NCI-H226 (cell line): ENCODE results near the gene ARMH1.

Source experiments
- DNase-seq: peaks from one replicate; pipeline ENCODE4 v3.0.0-alpha.2; 2015

The ARMH1 gene

DNA sequence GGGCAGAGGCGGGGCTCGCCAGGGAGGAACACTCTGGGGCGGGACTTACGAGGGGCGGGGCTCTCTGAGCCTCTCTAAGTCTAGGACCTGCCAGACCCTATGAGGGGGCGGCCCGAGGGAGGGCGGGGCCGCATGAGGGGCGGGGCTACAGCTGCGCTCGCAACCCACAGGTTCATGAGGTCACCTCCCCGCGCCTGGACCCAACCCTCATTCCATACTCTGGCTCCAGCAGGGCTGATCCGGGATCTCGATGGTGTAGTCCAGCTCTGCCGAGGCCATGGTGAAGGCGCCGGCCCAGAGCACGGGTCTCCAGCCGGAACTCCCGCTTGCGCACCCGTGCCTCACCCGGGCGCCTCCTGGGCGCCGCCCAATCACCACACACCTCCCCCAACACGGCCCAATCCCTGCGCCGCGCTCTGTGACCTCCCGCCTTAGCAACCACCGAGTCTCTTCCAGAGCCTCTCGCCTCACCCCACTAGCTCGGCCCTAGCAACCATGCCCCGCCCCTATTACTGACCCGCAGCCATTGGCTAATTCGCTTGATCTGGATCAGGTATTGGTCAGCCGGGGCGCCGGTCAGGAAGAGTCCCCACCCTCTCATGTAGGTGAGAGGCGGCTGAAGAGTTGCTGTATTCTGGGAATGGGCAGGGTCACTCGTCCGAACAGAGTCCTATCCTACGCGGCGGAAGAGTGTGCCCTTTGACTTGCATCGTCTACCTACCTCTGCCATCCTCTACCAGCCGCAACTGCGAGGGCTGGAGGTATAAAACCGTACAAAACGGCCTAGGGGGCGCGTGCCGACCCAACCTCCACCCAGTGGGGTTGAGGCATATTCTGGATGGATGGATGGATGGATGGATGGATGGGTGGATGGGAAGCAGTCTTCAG, at the start of gene ARMH1, which contains the start of gene TMEM53:
ARMH1 (plus strand) TSS at position 602 of the 888 bp plus-strand sequence. CDS start 14,984 bp downstream, outside the sequence.
TMEM53 (minus strand) TSS at position 369 of the 888 bp plus-strand sequence; CDS start at position 279, 90 bp downstream.
- DNase-seq = peak; percentile 98

DNA sequence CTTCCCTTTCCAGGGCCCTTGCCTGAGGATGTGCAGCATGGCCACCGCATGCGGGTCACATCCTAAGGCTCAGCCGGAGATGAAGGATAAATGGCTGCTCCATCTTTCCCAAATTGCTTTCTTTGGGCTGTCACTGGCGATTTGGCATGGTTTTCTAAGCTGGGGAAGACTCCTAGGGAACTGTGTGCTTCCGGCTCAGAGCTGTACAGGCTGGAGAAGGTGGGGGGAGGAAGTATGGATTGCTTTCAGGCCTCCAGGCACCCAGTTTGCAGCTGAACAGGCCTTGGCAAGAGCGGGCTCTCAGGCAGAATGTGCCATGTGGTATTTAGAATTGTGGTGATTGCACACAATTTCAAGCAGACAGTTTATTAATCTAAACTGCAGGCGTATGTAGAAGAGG, 49.2 kb upstream of the ARMH1 start:
- no peak for DNase-seq

DNA sequence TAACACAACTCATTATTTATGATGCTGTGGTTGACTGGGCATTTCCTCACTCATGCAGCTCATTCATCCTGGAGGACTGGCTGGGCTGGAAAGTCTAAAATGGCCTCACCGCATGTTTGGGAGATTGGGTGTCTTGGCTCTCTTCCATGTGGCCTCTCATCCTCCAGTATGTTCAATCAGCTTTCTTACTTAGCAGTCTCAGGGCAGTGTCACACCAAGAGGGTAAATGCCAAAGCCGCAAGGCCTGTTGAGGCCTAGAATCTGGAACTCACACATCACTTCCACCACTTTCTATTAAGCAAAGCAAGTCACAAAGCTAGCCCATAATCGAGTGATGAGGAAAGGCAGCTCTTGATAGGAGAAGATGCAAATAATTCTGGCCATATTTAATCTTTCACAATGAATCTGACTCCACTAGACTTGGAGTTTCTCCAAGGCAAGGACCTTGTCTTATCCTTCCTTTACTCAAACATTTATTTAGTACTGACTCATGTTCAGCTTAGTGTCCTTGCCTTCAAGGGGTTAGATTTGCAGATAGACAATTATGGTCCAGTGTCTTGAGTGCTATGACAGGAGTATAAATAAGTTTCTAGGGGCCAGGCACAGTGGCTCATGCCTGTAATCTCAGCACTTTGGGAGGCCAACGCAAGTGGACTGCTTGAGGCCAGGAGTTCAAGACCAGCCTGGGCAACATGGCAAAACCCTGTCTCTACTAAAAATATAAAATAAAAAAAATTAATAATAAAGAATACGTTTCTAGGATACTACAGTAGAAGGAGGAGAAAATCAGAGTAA, 45.4 kb upstream of the ARMH1 start:
- peak; percentile 82 for DNase-seq

DNA sequence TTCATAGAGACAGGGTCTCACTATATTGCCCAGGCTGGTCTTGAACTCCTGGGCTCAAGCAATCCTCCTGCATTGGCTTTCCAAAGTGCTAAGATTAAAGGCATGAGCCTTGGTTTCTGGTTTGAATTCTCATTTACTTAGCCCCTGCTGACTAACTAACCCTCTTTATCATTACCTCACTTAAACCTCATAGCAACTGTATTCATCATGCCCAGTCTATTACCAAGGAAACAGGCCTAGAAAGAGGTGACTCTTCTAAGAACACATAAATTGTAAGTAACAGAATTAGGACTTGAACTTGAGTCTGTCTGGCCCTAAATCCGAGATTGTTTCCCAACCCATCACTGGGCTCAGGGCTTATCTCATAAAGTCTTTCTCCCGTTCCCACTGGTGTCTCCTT, 44.4 kb upstream of the ARMH1 start:
- DNase-seq = peak; percentile 44

DNA sequence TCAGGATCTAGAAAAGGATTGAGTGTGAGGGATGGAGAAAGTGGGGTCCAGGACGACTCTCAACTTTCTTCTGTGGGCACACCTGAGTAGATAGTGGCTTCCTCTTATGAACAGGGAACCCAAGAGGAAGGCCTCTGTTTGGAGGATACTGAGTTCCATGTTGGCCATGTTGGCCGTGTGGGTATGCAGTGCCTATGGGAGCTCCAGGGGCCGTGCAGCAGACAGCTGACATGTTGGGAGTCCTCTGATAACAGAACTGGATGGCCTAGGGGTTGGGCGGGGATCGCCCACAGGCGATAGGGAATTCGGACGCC, 43.2 kb upstream of the ARMH1 start:
- DNase-seq = no peak

DNA sequence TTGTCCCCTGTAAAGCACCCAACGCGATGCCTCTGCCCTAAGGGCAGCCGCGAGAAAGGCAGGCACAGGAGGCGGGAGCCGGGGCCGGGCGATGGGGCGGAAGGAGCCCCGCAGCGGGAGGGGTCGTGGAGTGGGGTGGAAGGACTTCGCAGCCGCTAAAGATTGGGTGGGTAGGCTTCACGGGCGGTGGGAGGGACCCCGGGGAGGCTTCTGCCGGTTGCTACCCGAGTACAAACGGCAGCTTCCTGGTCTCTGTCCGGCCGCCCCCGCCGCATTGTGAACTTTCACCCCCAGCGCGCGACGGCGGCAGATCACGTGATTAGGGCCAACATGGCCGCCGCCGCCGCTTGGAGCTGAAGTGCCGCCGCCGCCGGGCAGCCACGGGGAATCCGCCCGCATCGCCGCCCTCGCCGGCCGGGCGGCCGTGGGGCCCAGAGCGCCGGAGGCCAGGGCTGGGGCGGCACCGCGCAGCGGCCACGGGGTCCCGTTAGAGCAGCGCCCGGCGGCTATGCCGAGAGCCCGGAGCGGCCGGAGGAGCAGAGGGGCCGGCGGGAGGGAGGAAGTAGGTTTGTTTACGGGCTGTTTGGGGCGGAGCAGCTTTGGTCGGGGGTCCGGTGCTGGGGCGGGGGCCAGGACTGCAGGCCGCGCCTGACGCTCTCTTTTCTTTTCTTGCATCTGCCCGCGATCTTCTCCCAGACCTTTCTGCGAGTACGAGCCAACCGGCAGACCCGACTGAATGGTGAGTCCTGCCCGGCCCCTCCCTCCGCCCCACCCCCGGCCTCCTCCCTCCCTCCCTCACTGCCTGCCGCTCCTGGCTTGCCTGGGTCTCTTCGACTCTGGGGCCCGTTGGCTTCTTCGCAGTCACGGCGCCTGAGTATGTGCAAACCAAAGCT, 42.6 kb upstream of the ARMH1 start:
- DNase-seq = peak; percentile 78

DNA sequence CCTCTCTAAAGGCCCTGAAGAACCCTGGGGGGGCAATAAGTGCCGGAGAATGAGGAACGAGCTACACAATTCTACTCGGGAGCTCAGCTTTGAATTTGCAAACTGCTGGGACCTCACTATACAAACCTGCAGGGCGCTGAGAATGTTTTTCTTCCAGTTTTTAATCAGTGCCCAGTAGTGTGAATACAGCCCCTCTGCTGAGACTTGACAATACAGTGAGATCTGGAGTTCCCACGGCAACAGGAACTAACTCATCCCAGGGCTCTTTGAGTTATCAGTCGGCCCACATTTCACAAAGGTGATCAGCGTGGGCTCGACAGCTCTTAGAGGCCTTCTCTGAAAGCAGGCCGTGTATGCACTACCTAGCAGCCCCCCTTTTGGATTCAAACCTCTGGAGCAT, 41.9 kb upstream of the ARMH1 start:
- no peak for DNase-seq

DNA sequence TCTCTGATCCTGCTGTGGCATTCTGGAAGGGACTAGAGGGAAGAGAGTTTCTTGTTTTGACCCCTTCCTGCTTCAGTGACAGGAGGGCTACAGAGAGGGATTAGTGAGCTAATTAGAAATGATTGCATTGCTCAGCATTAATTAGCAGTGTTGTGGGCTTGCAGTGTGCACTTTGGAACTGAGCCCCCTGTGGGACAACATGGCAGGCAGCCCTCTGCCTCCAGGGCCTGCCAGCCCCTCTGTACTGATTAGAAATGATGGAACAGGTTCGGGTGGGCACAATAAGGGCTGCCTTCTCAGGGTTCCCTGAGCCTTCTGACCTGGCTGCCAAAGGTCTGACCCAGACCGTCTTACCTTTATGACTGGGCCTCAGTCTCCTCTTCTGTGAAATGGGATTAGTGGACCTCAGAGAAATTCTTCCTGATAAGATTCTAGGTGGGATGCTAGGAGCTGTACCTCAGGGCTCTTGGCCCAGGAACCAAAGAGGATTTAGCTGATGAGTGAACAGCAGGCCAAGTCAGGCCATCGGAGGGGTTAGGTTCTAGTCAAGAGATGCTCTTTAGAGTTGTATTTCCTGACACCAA, 39.8 kb upstream of the ARMH1 start:
- DNase-seq = no peak

DNA sequence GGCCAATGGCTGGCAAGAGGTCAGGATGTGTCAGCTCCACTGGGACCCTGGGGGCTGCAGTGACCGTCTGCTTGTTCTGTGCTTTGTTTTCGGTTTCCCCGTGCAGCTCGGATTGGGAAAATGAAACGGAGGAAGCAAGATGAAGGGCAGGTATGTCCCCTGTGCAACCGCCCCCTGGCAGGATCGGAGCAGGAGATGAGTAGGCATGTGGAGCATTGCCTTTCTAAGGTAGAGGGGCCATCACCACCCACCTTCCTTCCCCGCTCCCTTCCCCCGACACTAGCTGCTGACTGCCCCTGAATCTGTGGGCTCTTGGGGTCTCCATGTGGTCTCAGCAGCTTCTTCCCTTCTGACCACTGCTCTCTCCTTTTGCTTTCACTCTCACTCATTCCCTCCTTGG, 39.1 kb upstream of the ARMH1 start:
- DNase-seq = no peak

DNA sequence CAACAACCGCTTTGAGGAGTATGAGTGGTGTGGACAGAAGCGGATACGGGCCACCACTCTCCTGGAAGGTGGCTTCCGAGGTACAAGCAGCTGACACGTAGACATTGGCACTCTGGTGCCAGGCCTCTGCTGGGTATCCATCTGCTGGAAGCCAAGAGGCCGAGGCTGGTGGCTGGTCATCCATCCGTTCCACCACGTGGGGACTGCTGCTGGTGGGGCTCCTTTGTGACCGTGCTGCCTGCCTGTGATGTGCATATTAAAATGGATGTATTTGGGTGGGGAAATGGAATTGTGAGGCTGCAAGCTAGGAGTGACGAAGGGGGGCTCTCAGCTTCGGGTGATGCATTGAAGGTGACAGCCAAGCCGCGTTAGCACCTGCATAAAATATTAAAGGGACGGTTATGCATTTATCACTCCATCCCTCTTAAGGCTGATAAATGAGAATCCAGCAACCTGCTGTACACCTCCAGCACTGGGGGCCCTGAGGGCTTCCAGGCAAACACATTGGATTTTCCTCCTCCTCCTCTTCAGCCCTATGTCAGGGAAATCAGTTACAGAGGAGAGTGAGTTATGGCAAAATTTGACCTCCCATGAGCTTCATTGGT, 38.3 kb upstream of the ARMH1 start:
- no peak for DNase-seq

DNA sequence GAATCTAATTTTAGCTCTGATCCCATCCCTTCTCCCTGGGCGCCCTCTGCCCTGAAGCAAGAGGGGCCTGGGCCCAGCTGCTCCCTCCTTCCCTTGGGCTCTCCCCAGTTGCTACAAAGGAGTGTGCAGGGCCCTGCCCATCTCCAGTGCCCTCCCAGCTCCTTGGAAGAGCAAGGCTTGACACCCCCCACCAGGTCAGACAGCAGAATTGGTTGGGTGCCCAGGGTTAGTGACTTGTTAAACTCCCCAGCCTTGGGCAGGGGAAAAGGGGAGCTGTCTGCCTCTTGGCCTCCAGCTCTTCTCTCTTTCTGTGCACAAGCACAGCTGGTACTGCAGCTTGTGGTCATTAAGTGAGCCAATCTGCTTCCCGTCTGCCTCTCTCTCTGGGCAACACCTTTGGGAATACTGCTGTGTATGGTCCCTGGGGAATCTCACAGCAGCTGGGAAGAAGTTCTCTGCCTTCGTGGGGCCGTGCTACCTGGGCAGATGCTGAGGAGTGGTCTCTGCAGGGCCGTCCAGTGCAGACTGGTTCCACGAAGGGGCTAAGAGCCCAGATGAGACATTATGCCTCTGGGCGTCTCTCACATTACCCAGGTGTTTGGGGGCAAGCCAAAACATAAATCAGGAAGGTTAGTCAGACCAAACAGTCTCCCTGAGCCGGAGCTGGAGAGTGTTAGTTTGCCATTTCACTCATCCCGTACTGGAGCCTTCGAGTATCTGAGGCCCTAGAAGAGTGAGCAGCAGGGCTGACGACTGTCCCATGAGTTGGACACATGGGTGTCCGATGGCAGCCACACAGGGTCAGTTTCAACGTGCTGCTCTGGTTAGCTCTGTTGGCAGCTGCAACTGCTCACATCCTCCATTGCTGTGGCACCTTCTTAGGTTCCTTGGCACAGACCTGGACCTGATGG, 37.6 kb upstream of the ARMH1 start:
- no peak for DNase-seq

DNA sequence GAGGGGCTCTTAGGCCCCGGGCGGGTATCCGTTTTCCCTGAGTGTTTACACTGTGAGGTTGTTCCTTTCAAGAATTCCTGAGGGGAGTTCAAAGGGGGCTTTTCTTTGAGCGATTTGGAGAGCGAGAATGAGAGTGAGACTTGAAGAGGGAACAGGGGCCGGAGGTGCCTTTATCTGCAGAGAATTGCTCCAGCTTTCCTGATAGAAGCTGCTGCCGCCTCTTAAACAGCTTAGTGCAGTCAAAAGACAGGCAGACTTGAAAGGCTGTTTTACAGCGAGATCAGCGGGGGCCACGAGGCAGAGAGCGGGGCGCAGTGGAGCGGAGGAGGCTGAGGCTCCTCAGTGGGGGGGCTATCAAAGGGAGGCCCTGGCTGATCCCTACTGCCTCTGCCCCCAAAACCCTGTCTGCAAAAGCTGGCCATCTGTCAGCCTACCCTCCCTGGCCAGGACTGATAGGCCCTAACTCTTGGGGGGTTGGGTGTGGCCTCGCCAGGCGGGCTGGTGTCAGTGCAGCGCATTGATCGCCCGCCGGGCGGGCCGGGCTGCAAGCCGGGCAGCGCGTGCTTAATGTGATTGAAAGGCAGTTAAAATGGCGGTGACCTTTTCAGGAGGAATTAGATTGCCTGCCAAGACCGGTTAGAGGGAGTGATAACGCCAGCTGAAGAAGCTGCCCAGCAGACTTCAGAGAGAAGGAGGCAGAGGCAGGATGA, 36.7 kb upstream of the ARMH1 start:
- no peak for DNase-seq

DNA sequence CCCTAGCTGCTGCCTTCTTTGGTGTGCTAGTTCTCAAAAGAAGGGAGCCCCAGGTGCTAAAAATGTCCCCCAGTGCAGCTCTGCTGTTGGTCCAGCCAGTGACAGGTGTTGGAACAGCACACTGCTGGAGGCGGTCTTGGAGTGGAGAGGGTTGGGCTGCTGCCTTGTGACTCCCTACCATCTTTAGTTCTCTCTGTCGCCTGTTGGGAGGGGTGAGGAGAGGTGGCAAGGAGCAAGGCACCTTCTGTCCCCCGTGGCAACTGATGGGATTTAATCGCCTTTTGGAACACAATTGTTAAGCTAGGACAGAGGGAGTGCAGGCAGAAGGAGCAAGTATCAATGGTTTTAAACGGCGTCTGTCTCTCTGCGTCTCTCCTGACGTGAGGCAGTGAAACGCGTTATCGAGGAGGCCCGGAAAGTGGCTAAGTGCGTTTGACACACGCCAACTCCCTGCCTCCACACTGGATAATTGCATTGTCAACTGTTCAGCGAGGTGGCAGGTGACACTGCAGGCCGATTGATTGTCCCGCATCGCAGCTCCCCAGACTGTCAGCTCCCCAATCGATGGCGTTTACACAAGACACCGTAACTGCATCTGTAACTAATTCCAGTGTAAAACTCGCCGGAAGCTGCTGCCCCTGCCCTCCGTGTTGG, 34.2 kb upstream of the ARMH1 start:
- DNase-seq = no peak

DNA sequence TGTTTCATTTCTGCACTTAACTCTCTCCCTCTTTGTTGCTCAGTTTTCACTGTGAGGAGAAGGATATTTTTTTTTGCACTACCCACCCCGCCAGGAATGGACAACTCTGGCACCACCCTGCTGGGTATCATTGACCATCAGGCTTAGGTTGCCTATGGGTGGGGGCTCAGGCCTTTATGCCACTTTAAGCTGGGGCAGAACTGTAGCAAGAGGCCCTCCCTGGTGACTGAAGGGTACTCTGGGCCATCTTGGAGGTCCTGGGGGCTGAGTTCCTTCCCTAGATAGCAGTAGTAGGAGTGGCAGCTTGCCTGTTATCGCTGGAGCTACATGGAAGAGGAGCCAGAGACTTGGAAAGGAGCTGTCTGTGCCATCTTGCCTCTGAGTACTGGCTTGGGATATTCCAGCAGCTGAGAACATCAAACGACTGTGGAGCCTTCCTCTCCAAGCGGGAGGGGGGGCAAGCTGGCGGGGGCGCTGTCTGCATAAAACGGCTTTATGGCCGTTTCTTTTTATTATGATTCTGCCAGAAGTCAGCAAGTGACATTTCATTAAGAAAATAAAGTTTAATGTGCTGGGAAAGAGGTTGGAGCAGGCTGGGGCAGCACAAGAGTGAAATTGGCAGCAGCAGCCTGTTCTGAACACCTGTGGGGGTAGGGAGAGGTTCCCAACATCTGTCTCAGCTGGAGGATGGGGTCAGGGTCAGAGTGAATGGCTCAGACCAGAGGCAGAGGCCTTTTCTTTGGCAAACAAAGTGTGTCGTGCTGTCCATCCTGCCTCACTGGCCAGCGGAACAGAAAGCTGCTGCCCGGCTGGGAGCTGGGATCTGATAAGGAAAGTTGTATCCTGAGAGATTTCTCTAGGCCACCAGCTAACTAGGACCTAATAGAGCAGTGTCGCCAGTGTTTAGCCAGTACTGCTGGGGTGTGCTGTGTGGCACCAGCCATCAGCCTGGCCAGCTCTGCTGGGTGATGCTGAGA, 33.1 kb upstream of the ARMH1 start:
- no peak for DNase-seq

DNA sequence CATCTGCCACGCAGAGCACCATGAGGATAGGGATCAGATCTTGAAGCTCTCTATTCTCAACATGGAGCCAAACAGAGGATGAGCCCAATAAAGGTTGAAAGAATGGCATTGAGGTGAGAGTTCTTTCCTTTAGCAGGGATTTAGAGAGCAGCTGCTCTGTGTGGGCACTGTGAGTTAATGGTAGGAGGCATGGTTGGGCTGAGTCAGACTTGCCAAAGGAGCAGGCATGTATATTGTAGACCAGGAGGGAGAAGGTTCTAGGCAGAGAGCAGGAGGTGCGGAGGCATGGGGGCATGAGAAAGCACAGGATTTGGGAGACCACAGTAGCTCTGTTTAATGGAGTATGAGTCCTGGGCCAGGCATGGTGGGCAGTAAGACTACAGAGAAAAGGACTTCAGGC, 32.3 kb upstream of the ARMH1 start:
- no peak for DNase-seq

DNA sequence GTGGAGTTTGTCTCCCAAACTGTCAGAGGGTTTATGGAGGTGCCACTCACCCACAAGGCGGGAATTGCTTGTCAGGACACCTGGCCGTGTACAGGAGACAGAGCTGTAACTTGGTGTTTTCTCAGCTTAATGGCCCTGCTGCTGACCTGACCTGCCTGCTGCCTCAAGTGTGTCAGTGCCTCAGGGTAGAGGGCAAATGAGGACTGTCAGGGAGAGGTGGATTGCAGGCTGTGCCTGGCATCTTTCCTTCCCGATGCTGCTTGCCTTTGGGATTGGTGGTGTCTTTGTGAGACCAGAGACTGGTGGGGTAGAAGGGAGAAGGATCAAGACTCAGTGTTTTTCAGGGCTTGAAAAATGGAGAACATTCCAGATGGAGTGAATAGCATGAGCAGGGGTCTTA, 31.6 kb upstream of the ARMH1 start:
- no peak for DNase-seq

DNA sequence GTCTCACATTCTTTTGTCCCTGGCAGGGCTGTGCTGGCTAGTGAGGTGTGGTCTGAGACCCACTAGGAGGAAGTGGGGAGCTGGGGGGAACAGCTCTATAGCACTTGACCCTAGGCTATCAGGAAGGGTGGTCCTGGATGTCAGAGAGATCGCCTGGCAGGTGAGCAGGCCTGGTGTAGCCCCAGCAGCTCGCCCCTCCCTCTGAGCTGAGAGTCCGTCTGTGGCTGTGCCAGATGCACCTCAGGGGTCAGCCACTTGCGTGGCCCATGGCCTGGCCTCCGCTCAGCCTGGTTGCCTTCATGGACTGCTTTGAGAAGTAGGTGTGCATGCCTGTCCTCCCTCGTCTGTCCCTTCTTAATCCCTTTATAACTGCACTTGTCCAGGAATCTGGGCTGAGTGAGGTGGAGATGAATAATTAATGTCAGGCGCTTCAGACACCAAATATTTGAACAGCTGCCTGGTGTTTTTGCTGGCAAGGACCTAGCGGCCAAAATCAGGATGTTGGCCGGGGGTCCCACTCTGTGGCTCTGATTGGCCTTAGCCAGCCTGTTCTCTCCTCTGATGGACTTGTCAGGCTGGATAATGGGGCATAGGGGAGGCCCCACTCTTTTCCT, 30.7 kb upstream of the ARMH1 start:
- no peak for DNase-seq

DNA sequence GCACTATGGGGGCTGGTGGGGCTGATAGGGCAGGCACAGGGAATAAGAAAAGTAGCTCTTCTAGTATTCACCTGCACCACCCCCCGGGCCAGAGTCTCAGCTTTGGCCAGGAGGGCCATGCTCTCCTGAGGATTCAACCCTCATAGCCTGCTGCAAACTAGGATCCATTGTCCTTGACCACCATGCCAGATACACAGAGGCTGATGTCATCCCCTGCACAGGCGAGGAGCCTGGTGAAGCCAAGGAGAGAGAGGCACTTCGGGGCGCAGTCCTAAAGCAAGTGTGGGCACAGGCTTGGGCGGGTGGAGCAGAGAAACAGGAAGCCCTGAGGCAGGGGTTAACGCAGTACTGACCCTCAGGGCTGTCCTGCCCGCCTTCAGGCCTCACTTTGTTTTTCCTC, 29.7 kb upstream of the ARMH1 start:
- no peak for DNase-seq
